ENCODE data around the gene PIK3IP1.

Gene PIK3IP1

DNA sequence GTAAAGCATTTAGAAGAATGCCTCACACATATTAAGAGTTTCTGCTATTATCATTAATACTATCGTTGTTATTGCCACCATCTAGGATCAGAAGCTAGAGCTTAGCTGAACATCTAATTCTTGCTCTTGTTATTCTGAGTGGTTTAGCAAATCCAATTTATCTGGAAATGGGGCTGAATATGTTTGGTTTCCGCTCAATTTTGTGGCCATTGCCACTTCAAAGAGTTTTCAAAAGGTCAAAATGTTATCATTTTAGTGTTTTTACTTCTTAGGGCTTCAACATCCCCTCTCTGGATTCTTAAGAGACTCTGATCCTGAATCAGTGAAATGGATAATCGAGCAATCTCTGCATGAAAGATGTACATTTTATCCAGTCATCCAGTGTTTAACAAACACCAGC lies 10.2 kb upstream of the PIK3IP1 start:
- TF ChIP-seq POLR2AphosphoS5 (IDR thresholded peaks at IDR 0.05; ENCODE audit: low read depth, low read length), result no peak
- no peak for TF ChIP-seq POLR2A (IDR thresholded peaks at IDR 0.05; ENCODE audit: low read depth, low read length)
- no peak for TF ChIP-seq TAF1 (IDR thresholded peaks at IDR 0.05; ENCODE audit: borderline replicate concordance, low read depth, low read length)
- no peak for FAIRE-seq

DNA sequence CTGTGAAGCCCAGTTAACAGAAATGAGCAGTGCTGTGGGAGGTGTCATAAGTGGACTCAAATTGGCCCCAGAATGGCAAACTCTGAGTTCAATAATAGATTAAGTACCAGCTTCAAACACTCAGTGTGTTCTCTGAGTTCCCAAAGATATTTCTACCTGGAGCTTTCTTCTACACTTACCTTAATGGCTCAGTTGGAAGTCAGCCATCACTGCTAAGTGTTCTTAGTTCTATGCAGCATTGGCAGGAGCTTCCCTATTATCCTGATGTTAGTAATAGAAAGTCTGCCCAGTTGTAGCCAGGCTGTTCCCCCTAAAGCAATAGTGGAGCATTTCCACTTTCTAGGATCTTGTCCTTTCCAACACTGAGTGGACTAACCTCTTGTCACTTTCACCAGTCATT lies 9.7 kb upstream of the PIK3IP1 start:
- TF ChIP-seq POLR2AphosphoS5 (IDR thresholded peaks at IDR 0.05; ENCODE audit: low read depth, low read length) (no peak), TAF1 (IDR thresholded peaks at IDR 0.05; ENCODE audit: borderline replicate concordance, low read depth, low read length) (no peak), POLR2A (IDR thresholded peaks at IDR 0.05; ENCODE audit: low read depth, low read length) (no peak)
- no peak for DNase-seq (ENCODE audit: insufficient read length)
- FAIRE-seq, result no peak

More for the DNA sequence above, 10.2 kb upstream of the PIK3IP1 start:
- DNase-seq (ENCODE audit: insufficient read length), result no peak

DNA sequence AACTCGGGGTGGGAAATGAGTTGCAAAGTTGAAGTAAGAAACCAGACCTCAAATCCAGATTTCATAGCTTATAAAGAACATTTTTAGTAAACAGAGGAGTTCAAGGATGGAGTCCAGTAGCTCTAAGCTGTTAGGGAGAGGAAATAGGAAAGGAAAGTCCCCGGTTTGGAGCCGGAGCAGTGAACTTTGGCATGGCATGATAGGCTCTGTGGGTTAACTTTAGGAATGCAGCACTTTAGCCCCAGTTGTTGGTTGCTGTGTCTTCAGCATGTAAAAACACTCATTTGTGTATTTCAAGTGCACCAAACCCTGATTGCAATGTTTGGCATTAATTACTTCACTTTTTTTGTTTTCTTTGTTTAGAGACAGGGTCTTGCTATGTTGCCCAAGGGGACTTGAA lies 8.6 kb upstream of the PIK3IP1 start:
- no peak for TF ChIP-seq POLR2AphosphoS5 (IDR thresholded peaks at IDR 0.05; ENCODE audit: low read depth, low read length)
- no peak for TF ChIP-seq TAF1 (IDR thresholded peaks at IDR 0.05; ENCODE audit: borderline replicate concordance, low read depth, low read length)
- no peak for TF ChIP-seq POLR2A (IDR thresholded peaks at IDR 0.05; ENCODE audit: low read depth, low read length)
- FAIRE-seq, result no peak
- DNase-seq (ENCODE audit: insufficient read length), result no peak

DNA sequence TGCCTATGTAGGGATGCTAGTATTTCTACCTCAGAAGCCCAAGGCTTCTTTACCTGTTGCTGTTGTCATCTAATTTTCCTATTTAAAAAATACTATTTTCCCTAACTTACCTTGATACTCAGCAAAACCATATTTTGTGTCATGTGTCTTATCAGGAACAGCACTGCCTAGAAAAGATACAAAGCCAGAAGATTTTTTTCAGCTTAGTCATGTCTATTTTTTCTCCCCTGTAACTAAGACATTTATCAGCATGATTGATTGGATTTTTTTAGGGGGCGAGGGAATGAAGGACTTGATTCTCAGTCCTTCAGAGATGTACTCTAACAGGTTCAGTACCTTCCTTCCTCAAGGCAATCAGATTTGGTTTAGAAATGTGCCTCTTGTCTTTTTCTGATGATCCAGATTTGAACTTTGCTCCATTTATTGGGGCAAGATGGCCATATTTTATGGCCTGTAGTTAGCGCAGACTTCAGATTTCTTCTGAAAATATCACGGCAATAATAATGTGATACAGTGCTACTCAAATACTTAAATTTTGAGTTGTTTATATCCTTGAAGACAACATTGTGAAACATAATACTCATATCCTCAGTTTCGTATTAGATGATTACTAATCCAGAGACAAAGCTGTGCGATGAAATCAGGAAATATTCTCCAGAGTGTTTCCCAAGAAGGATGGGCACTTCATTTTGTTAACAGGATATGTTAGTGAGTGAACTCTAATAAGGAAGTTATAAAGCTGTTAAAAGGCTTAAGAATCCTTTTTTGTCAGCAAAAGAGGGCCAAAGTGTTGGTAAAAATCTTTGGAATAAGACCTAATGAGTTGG lies 3.8 kb upstream of the PIK3IP1 start:
- FAIRE-seq, result no peak
- no peak for DNase-seq (ENCODE audit: insufficient read length)
- TF ChIP-seq POLR2AphosphoS5 (IDR thresholded peaks at IDR 0.05; ENCODE audit: low read depth, low read length), result no peak
- TF ChIP-seq TAF1 (IDR thresholded peaks at IDR 0.05; ENCODE audit: borderline replicate concordance, low read depth, low read length), result no peak
- TF ChIP-seq POLR2A (IDR thresholded peaks at IDR 0.05; ENCODE audit: low read depth, low read length), result no peak

DNA sequence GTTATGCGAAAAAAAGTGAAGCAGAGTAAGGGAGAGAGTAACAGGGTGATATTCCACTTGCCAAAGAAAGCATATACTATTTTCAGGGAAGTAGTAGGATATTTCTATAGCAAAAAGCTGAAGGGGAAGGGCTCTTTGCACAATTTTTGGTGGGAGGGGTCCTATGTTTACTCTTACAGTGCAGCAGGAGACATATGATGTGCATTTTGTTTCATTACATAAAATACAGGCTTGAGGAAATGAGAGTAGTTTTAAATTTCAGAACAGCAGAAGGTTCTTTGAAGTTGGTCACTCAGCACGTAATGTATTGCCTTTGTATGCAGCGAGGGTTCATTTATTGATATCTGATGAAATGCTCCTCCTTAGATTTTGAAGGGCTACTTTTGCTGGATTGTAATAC lies 3.1 kb upstream of the PIK3IP1 start:
- DNase-seq (ENCODE audit: insufficient read length) (no peak), FAIRE-seq (peak; percentile 50)
- no peak for TF ChIP-seq TAF1 (IDR thresholded peaks at IDR 0.05; ENCODE audit: borderline replicate concordance, low read depth, low read length)
- TF ChIP-seq POLR2A (IDR thresholded peaks at IDR 0.05; ENCODE audit: low read depth, low read length), result no peak
- TF ChIP-seq POLR2AphosphoS5 (IDR thresholded peaks at IDR 0.05; ENCODE audit: low read depth, low read length), result no peak

DNA sequence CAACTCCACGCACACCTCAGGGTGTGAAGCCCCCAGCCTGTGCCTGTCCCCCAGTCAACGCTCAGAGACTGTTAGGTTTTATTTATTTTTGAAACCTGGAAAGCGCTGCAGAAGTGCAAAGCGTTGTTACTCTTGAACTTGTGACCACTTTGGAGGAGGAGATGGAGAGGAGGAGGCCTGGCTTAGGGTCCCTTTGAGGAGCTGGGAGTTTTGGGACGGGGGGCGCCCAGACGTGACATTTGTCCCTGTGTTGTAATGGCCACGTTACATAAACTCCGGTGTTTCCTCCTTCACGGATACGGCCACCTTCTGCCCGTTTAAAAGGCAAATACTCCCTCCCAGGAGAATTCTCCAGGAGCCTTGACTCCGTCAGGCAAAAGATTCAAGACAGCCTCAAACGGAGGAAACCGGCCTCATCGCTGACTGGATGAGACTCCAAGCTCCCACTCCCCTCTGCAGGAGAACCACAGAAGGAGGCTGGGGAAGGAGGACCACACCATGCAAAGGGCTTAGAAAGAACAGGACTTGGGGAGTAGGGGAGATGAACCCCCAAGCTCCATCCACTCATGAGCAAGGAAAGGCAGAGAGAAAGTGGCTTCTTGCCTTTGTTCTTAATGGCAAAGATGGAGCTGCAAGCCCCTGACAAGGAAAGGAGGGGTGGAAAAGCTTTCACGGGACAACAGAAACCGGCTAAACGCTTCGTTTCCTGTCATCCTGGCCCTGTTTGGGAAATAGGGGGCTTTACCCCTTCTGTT lies 630 bp downstream of the PIK3IP1 start:
- DNase-seq (ENCODE audit: insufficient read length) (no peak), FAIRE-seq (peak; percentile 67)
- TF ChIP-seq POLR2A (IDR thresholded peaks at IDR 0.05; ENCODE audit: low read depth, low read length) (no peak), POLR2AphosphoS5 (IDR thresholded peaks at IDR 0.05; ENCODE audit: low read depth, low read length) (no peak), TAF1 (IDR thresholded peaks at IDR 0.05; ENCODE audit: borderline replicate concordance, low read depth, low read length) (no peak)

DNA sequence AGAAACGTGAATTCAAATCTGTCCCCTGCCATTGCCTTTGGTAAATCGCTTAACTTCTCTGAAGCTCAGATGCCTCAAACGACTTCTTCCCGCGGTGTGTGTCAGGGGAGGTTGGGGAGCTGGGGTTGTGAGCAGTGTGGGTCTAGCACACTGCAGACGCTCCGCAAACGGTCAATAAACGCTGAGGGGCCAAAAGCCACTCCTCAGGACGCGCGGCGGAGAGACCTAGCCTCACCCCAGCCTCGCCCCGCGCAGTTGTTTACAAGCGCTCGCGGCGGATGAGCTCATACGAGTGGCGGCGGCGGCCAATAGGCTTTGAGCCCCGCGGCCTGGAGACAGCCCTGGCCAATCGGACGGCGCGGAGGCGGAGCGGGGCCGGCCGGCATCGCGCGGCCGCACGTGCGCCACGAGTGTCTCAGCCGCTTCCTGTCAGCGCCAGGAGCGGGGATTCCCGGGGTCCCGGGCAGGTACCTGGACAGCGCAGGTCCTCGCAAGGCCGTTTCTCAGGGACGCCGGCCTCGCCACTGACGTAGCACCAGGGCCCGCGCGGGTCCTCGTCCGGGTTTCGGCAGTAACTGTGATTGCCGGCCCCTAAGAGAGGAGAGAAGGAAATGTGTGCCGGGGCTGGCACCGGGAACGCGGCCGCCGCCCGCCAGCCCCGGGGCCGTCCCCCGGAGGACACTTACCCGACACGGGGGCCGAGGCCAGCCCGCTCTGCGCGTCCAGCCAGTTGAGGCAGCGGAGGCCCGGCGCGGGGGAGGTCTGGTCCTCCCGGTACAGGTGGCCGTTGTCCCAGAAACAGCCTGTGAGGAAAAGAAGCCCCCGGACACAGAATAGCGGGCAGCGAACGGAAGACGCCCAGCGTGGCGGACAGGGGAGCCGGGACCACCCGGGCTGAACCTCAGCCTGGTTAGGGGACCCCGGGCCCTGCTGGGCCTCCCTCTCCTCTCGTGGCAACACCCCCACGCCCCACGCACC lies 1.5 kb downstream of the PIK3IP1 start:
- peak; percentile 82 for TF ChIP-seq POLR2A (IDR thresholded peaks at IDR 0.05; ENCODE audit: low read depth, low read length)
- TF ChIP-seq TAF1 (IDR thresholded peaks at IDR 0.05; ENCODE audit: borderline replicate concordance, low read depth, low read length), result peak; percentile 57; the same call in 1 of the 2 replicates
- TF ChIP-seq POLR2AphosphoS5 (IDR thresholded peaks at IDR 0.05; ENCODE audit: low read depth, low read length), result peak; percentile 83
- DNase-seq (ENCODE audit: insufficient read length) (peak; percentile 95), FAIRE-seq (peak; percentile 96)

DNA sequence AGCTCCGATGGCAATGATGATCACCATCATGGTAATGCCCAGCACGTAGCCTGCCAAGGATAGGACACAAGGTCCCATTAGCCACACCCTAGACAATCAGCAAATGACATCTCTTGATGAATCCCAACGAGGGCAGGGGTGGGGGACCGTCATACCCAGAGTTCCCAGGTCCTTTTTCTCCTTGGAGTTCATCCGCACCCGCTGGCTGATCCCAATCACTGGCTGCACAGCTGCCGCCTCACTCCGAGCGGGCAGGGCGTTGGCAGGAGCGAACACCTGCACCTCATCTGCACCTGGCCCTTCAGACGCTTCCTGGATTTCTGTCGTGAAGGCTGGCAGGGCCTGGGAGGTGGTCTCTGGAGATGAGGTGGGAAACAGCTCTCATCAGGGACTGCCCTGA lies 2.9 kb downstream of the PIK3IP1 start:
- no peak for TF ChIP-seq POLR2AphosphoS5 (IDR thresholded peaks at IDR 0.05; ENCODE audit: low read depth, low read length)
- FAIRE-seq, result no peak
- no peak for DNase-seq (ENCODE audit: insufficient read length)

DNA sequence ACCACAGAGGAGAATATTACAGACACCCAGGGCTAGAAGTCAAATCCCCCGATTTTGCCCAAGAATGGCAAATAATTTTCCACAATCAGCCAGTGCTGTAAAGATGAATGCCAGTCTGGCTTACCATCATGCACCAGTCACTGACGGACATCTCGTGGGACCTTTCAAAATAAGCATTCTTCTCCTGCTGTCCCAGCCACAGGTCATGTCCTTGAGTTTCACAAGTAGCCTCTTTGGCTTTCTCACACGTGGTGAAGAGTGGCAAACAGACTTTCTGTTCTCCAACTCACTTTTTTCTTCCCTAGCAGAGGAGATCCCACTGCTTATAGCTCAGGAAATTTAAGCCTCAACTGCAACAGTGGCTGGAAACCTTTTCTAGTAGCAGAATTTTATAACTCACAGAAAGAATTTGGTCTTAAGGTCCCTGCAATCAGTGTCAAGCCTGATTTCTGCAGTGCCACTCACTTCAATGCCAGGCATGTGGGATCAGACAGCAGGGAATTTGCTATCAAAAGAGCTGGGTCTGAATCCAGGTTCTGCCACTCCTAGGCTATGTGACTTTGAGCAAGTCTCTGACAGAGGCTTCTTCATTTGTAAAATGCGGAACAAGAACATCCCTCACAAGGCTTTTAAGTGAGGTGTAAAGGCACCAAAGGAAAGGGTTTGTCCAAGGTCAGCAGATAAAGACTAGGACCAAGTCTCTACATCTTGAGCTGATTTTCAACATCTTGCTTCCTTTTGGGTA lies 3.6 kb downstream of the PIK3IP1 start:
- TF ChIP-seq POLR2AphosphoS5 (IDR thresholded peaks at IDR 0.05; ENCODE audit: low read depth, low read length), result no peak
- DNase-seq (ENCODE audit: insufficient read length) (no peak), FAIRE-seq (no peak)

DNA sequence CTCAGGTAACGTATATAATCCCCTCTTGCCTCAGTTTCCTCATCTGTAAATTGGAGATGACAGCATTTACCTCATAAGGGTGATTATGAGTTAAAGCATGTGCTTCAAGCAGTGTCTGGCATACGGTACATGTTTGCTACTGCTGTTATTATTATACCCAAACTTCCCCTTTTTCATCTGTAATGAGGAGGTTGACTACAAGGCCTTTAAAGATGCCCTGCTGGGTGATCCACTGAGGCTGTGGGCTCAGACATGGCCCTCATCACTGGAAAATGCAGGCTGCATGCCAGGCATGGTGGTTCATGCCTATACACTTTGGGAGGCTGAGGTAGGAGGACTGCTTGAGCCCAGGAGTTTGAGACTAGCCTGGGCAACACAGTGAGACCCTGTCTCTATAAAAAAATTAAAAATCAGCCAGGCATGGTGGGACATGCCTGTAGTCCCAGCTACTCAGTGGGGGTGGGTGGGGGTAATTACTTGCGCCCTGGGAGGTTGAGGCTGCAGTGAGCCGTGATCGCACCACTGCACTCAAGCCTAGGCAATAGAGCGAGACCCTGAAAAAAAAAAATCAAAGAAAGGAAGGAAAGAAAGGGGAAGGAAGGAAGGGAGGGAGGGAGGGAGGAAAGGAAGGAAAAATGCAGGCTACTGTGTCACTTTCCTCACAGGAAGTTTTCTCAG lies 4.3 kb downstream of the PIK3IP1 start:
- DNase-seq (ENCODE audit: insufficient read length) (no peak), FAIRE-seq (peak; percentile 78)
- TF ChIP-seq TAF1 (IDR thresholded peaks at IDR 0.05; ENCODE audit: borderline replicate concordance, low read depth, low read length) (no peak), POLR2AphosphoS5 (IDR thresholded peaks at IDR 0.05; ENCODE audit: low read depth, low read length) (no peak), POLR2A (IDR thresholded peaks at IDR 0.05; ENCODE audit: low read depth, low read length) (no peak)
